ENCODE measurements around the gene ANXA2R. TPM values are rescaled to one million over a fixed set of nuclear protein-coding genes. Genes with fewer than 3 reads are reported as not detected.

The ANXA2R gene
- total and polyA plus RNA-seq, 9 of the 15 experiments (the other 6 are each of a cell fraction or from before 2014, with no cell fraction given), result 2.1 to 4.8 (median 3.4) TPM

DNA sequence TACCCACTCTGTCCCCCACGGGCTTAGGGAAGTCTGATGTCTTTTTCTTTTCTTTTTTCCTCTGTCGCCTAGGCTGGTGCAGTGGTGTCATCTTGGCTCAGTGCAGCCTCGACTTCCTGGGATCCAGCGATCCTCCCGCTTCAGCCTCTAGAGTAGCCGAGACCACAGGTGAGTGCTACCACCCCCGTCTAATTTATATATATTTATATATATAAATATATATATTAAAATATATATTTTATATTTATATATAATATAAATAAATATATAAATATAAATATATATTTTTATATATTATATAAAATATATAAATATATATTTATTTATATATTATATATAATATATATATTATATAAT, 3.3 kb upstream of the ANXA2R start (continued):
- TF ChIP-seq, protein P1, sequence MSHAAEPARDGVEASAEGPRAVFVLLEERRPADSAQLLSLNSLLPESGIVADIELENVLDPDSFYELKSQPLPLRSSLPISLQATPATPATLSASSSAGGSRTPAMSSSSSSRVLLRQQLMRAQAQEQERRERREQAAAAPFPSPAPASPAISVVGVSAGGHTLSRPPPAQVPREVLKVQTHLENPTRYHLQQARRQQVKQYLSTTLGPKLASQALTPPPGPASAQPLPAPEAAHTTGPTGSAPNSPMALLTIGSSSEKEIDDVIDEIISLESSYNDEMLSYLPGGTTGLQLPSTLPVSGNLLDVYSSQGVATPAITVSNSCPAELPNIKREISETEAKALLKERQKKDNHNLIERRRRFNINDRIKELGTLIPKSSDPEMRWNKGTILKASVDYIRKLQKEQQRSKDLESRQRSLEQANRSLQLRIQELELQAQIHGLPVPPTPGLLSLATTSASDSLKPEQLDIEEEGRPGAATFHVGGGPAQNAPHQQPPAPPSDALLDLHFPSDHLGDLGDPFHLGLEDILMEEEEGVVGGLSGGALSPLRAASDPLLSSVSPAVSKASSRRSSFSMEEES (CRISPR knock-in tag; IDR thresholded peaks at IDR 0.05), result no peak
- TF ChIP-seq KDM1A (IDR thresholded peaks at IDR 0.05) (peak in 1 of 2 experiments; percentile 69; a peak in 3 of 4 replicates), NRF1 (conservative IDR thresholded peaks at IDR 0.05 in 1 of 2, IDR thresholded peaks at IDR 0.05 in 1 of 2) (no peak), CTBP1 (IDR thresholded peaks at IDR 0.05; ENCODE audit: borderline replicate concordance) (0 out of 2 replicates have a peak, but pooled peaks have one; percentile 48), NCOA2 (IDR thresholded peaks at IDR 0.05; ENCODE audit: partially characterized antibody in 2 of 2) (peak in 1 of 2 experiments; percentile 87), TAF9B (IDR thresholded peaks at IDR 0.05; ENCODE audit: partially characterized antibody) (no peak), RBM25 (IDR thresholded peaks at IDR 0.05; ENCODE audit: low read depth, low read length, severe bottlenecking) (peak; percentile 29), CSDE1 (IDR thresholded peaks at IDR 0.05) (0 out of 4 replicates have a peak, but pooled peaks of 1 of the 2 experiments have one; percentile 1), ARID1B (IDR thresholded peaks at IDR 0.05) (peak; percentile 50; the same call in 1 of the 2 replicates), SIN3A (IDR thresholded peaks at IDR 0.05; ENCODE audit: borderline replicate concordance in 2 of 2, control insufficient read depth in 1 of 2, low read depth in 2 of 2, low read length in 2 of 2) (0 out of 4 replicates have a peak, but pooled peaks of 1 of the 2 experiments have one; percentile 1), OTX1 (CRISPR knock-in tag; IDR thresholded peaks at IDR 0.05) (peak; percentile 33; the same call in 1 of the 2 replicates), DEAF1 (CRISPR knock-in tag; IDR thresholded peaks at IDR 0.05) (peak; percentile 22; the same call in 1 of the 2 replicates), LEF1 (IDR thresholded peaks at IDR 0.05) (peak; percentile 13; the same call in 1 of the 2 replicates)
- TF ChIP-seq, protein P2, sequence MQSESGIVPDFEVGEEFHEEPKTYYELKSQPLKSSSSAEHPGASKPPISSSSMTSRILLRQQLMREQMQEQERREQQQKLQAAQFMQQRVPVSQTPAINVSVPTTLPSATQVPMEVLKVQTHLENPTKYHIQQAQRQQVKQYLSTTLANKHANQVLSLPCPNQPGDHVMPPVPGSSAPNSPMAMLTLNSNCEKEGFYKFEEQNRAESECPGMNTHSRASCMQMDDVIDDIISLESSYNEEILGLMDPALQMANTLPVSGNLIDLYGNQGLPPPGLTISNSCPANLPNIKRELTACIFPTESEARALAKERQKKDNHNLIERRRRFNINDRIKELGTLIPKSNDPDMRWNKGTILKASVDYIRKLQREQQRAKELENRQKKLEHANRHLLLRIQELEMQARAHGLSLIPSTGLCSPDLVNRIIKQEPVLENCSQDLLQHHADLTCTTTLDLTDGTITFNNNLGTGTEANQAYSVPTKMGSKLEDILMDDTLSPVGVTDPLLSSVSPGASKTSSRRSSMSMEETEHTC (IDR thresholded peaks at IDR 0.05), result 0 out of 2 replicates have a peak, but pooled peaks have one; percentile 6
- TF ChIP-seq, protein P3, sequence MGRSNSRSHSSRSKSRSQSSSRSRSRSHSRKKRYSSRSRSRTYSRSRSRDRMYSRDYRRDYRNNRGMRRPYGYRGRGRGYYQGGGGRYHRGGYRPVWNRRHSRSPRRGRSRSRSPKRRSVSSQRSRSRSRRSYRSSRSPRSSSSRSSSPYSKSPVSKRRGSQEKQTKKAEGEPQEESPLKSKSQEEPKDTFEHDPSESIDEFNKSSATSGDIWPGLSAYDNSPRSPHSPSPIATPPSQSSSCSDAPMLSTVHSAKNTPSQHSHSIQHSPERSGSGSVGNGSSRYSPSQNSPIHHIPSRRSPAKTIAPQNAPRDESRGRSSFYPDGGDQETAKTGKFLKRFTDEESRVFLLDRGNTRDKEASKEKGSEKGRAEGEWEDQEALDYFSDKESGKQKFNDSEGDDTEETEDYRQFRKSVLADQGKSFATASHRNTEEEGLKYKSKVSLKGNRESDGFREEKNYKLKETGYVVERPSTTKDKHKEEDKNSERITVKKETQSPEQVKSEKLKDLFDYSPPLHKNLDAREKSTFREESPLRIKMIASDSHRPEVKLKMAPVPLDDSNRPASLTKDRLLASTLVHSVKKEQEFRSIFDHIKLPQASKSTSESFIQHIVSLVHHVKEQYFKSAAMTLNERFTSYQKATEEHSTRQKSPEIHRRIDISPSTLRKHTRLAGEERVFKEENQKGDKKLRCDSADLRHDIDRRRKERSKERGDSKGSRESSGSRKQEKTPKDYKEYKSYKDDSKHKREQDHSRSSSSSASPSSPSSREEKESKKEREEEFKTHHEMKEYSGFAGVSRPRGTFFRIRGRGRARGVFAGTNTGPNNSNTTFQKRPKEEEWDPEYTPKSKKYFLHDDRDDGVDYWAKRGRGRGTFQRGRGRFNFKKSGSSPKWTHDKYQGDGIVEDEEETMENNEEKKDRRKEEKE (IDR thresholded peaks at IDR 0.05; ENCODE audit: borderline replicate concordance in 1 of 2, control insufficient read depth in 1 of 2, low read depth in 2 of 2, low read length in 1 of 2), result 0 out of 4 replicates have a peak, but pooled peaks of 1 of the 2 experiments have one; percentile 3

All from K562 (cell line).